Hepatocyte (in vitro differentiated cells): ENCODE measurements around the gene SBF1. TPM values are rescaled to one million over a fixed set of nuclear protein-coding genes. Genes with fewer than 3 reads are reported as not detected.
A peak's percentile ranks its signal among the peaks of the same experiment; 100 is the strongest.

Experiments used
- DNase-seq: peaks from one replicate; pipeline ENCODE4 v3.0.0-alpha.2; 2016; ENCODE audit warnings: low spot score
- H2AFZ ChIP-seq: fragments of 200-600 bp; sonication (generic); 2 replicates; pipeline ENCODE4 v1.6.0; 2016; ENCODE audit warnings: antibody characterized with exemption, mild to moderate bottlenecking
- H3K27ac ChIP-seq: fragments of 200-600 bp; sonication (generic); 2 replicates; pipeline ENCODE4 v1.5.1; 2016; ENCODE audit warnings: mild to moderate bottlenecking
- H3K27me3 ChIP-seq: fragments of 200-600 bp; sonication (generic); 2 replicates; pipeline ENCODE4 v1.6.1; 2016
- H3K36me3 ChIP-seq: fragments of 200-600 bp; sonication (generic); replicated peaks from 2 replicates; pipeline ENCODE4 v1.5.1; 2016; ENCODE audit warnings: low read depth; ENCODE audit not compliant: insufficient read depth
- H3K4me1 ChIP-seq: fragments of 200-600 bp; sonication (generic); 2 replicates; pipeline ENCODE4 v1.5.1; 2016; ENCODE audit warnings: mild to moderate bottlenecking, moderate library complexity; ENCODE audit not compliant: insufficient read depth
- H3K4me2 ChIP-seq: fragments of 200-600 bp; sonication (generic); 2 replicates; pipeline ENCODE4 v1.6.0; 2016
- H3K4me3 ChIP-seq: fragments of 200-600 bp; sonication (generic); 2 replicates; pipeline ENCODE4 v1.5.1; 2016; ENCODE audit warnings: mild to moderate bottlenecking
- H3K79me2 ChIP-seq: fragments of 200-600 bp; sonication (generic); 2 replicates; pipeline ENCODE4 v1.6.0; 2017; ENCODE audit warnings: mild to moderate bottlenecking
- H3K9me2 ChIP-seq: fragments of 200-600 bp; sonication (generic); replicated peaks from 2 replicates; pipeline ENCODE4 v1.6.0; 2017; ENCODE audit warnings: mild to moderate bottlenecking; ENCODE audit not compliant: insufficient read depth
- H3K9me3 ChIP-seq: fragments of 200-600 bp; sonication (generic); 2 replicates; pipeline ENCODE4 v1.5.1; 2016; ENCODE audit warnings: low read depth, mild to moderate bottlenecking
- H4K20me1 ChIP-seq: fragments of 200-600 bp; sonication (generic); 2 replicates; pipeline ENCODE4 v1.6.0; 2016; ENCODE audit warnings: mild to moderate bottlenecking; ENCODE audit not compliant: insufficient read depth, poor library complexity, severe bottlenecking
- CTCF ChIP-seq: fragments of 200-600 bp; sonication (generic); IDR thresholded peaks from 2 replicates; pipeline ENCODE4 v1.5.1; 2016; ENCODE audit warnings: antibody characterized with exemption, mild to moderate bottlenecking; ENCODE audit not compliant: poor library complexity
- EZH2 ChIP-seq: fragments of 200-600 bp; sonication (generic); IDR thresholded peaks from 2 replicates; pipeline ENCODE4 v1.6.1; 2016; ENCODE audit warnings: antibody characterized with exemption, mild to moderate bottlenecking, borderline replicate concordance
- EZH2phosphoT487 ChIP-seq: fragments of 200-600 bp; sonication (generic); IDR thresholded peaks from one replicate; pipeline ENCODE4 v1.6.1; 2018; ENCODE audit warnings: antibody characterized with exemption, mild to moderate bottlenecking, low read depth, moderate library complexity; ENCODE audit not compliant: unreplicated experiment, severe bottlenecking
- WGBS: methylation state at CpG from one replicate; pipeline ENCODE4 v1.1.6; 2016; ENCODE audit warnings: low lambda C conversion rate; ENCODE audit errors: missing lambda C conversion rate; 5-methylcytosine and 5-hydroxymethylcytosine counted together
- polyA plus RNA-seq: library from polyadenylated mRNA; unstranded; fragments of >200 nt; fragmentation: Nextera tagmentation; extraction: Ambion mirVana; gene quantifications from 2 replicates; pipeline ENCODE4 v1.2.1, GENCODE V29; 2016
- total RNA-seq: library from RNA; depleted of rRNA; stranded (reverse); fragments of >200 nt; gene quantifications from 2 replicates; pipeline ENCODE4 v1.2.3, GENCODE V29; 2014

Gene SBF1
- total and polyA plus RNA-seq, 2 experiments from 2014 or later, result 34.5 to 49.5 TPM

DNA sequence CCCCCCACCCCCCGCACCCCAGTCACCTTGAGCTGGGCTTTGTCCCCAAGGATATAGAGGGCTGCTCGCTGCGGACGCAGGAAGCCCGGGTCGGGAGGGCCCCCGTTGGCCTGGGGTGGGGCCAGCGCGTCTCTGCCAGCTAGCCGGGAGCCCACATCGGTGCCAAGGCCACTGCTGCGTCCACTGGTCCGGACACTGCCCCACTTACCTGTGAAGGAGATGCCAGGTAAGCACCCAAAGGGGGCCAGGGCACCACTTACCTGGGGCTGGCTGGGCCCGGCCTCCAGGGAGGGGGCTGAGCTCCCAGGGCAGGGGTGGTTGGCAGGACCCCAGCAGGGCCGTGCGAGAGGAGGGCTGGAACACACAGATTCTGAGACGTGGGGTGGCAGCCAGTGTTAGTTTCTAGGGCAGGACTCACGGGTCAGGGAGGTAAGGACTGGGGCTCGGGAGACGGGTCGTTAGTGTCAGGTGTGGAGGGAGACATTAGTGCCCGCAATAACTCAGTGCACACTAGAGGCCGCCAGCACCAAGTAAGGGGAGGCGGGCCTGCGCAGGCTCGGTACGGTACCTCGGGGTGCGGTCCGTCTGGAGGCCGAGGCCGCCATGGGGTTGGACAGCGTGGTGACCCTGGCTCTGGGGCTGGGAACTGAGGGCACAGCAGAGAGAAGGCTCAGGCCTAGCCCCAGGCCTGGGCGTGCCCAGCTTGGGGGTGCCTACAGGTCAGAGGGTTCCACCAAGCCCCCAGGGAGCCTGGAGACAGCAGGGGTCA lies 18.2 kb downstream of the SBF1 start:
- no peaks in the 10 kb centered on the region for H3K9me3 ChIP-seq
- H3K9me2 ChIP-seq, result no peaks in the 10 kb centered on the region
- H3K4me1 ChIP-seq, result no peaks in the 10 kb centered on the region
- no peak for DNase-seq
- no peak overlapping the region for H3K27ac ChIP-seq
- H2AFZ ChIP-seq, result no peak overlapping the region
- 90% methylated on average over 27 of the region's 34 CpGs for WGBS
- H3K4me3 ChIP-seq, result no peak overlapping the region
- TF ChIP-seq EZH2phosphoT487 (no peak), CTCF (peak; percentile 28)
- H4K20me1 ChIP-seq, result no peaks in the 10 kb centered on the region
- no peak overlapping the region for H3K4me2 ChIP-seq
- H3K36me3 ChIP-seq, result no peaks in the 10 kb centered on the region
- H3K27me3 ChIP-seq, result no peaks in the 10 kb centered on the region
- H3K79me2 ChIP-seq, result no peaks in the 10 kb centered on the region

DNA sequence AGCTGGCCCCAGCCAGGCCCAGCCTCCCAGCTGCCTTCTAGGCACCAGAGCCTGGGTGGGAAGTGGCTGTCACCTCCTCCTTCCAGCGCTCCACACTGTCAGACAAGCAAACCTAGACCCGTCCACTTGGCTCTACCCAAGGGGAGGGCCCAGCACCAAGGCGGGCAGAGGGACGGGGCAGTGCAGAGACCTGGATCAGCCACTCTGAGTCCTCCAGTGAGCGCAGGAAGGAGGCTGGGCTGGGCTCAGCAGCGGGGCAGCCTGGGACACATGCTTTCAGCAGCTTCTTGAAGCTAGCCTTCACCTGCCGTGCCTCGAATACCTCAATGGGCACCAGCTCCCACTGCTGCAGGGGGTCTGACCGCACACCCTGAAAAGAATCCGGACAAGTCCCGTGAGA lies 18.8 kb downstream of the SBF1 start:
- Histone ChIP-seq H3K27ac (no peak overlapping the region), H2AFZ (no peak overlapping the region), H3K27me3 (no peaks in the 10 kb centered on the region), H3K9me2 (no peaks in the 10 kb centered on the region), H3K79me2 (no peaks in the 10 kb centered on the region), H3K36me3 (no peaks in the 10 kb centered on the region), H3K9me3 (no peaks in the 10 kb centered on the region), H4K20me1 (no peaks in the 10 kb centered on the region), H3K4me3 (no peak overlapping the region), H3K4me2 (no peak overlapping the region), H3K4me1 (no peaks in the 10 kb centered on the region)
- TF ChIP-seq EZH2 (no peak), CTCF (no peak), EZH2phosphoT487 (no peak)
- 96% methylated on average over 9 of the region's 11 CpGs for WGBS
- DNase-seq, result no peak

DNA sequence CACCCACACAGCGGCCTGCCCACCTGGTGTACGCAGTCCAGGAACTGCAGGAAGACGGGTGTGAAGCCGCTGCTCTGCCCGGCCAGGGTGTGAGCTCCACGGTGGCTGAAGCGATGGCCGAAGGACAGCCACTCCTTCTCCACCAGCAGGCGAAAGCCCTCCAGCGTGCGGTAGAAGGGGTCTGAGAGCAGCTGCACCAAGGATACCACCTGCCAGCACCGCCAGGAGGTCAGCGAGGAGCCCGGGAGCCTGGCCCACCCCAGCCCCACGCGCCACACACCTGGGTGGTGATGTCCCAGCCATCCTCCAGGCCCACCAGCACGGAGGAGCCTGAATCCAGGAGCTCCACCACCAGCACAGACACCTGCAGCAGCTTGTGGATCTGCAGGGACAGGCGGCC lies 19.6 kb downstream of the SBF1 start:
- 94% methylated on average over 18 of the region's 18 CpGs for WGBS
- Histone ChIP-seq H3K4me2 (no peak overlapping the region), H4K20me1 (no peaks in the 10 kb centered on the region), H2AFZ (no peak overlapping the region), H3K9me3 (no peaks in the 10 kb centered on the region), H3K4me3 (no peak overlapping the region), H3K4me1 (no peaks in the 10 kb centered on the region), H3K27me3 (no peaks in the 10 kb centered on the region), H3K79me2 (no peaks in the 10 kb centered on the region), H3K9me2 (no peaks in the 10 kb centered on the region), H3K27ac (no peak overlapping the region), H3K36me3 (no peaks in the 10 kb centered on the region)
- no peak for TF ChIP-seq CTCF
- TF ChIP-seq EZH2phosphoT487, result no peak
- TF ChIP-seq EZH2, result no peak
- DNase-seq, result no peak
